Mammary epithelial cell (primary cell): ENCODE measurements around the gene KCNG2.

ENCODE experiments used
- EZH2 ChIP-seq: IDR thresholded peaks from 2 replicates; pipeline ENCODE4 v1.6.1; 2012; ENCODE audit warnings: low read length, inconsistent platforms, borderline replicate concordance
- TF ChIP-seq, protein P1 (sequence below), 2 donors: IDR thresholded peaks in 1 of 2; conservative IDR thresholded peaks in 1 of 2; 2 replicates each; pipeline ENCODE4 v1.5.1; 2011 to 2012; ENCODE audit warnings: inconsistent platforms in 2 of 2, low read length in 2 of 2, mild to moderate bottlenecking in 2 of 2, control low read depth in 1 of 2, low read depth in 1 of 2; ENCODE audit not compliant: insufficient read depth in 1 of 2; ENCODE audit errors: extremely low read depth in 1 of 2

DNA sequence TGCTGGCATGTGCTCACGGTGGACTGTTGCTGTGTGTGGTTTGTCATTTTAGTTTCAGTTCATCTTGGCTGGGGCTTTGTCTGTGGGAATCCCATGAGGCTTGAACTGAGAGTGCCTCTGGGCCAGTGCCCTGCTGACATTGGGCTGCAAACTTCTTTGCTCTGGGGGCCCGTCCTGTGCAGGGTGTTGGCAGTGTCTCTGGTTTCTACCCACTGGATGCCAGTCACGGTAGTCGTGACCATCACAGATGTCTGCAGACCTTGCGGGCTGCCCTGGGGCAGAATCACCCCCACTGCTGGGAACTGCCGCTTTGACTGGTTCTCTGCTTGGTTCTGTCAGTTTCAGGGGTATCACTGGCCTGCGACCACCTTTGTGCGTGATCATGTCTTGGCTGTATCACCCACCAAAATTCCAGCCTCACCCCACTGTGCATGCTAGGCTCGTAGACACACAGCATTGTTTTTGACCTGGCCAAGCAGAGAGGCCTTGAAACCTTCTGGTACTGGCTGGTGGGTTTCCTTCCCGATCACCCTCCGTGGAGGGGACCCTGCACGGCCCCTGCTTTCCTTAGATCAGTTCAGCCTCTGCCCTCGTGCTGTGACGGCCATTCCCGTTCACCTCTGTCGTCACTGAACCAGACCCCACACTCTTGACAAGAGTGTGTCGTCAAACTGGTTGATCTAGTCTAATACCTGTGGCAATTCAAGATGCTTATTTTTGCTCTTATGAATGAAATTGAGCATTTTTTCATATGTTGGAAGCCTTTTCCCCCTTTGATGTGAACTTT lies 57.6 kb downstream of the KCNG2 start:
- TF ChIP-seq, protein P1, sequence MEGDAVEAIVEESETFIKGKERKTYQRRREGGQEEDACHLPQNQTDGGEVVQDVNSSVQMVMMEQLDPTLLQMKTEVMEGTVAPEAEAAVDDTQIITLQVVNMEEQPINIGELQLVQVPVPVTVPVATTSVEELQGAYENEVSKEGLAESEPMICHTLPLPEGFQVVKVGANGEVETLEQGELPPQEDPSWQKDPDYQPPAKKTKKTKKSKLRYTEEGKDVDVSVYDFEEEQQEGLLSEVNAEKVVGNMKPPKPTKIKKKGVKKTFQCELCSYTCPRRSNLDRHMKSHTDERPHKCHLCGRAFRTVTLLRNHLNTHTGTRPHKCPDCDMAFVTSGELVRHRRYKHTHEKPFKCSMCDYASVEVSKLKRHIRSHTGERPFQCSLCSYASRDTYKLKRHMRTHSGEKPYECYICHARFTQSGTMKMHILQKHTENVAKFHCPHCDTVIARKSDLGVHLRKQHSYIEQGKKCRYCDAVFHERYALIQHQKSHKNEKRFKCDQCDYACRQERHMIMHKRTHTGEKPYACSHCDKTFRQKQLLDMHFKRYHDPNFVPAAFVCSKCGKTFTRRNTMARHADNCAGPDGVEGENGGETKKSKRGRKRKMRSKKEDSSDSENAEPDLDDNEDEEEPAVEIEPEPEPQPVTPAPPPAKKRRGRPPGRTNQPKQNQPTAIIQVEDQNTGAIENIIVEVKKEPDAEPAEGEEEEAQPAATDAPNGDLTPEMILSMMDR (conservative IDR thresholded peaks at IDR 0.05 in 1 of 2, IDR thresholded peaks at IDR 0.05 in 1 of 2; ENCODE audit: extremely low read depth in 1 of 2, insufficient read depth in 1 of 2, low read depth in 1 of 2, low read length in 2 of 2), result no peak
- no peak for TF ChIP-seq EZH2
